ENCODE data around the gene TBPL1. TPM values are rescaled to one million over a fixed set of nuclear protein-coding genes. Genes with fewer than 3 reads are reported as not detected.

TBPL1 gene
- polyA plus RNA-seq, 1 donor (not counting 4 experiments of a cell fraction or from before 2014, with no cell fraction given) = 39.1 TPM

- Histone ChIP-seq H3K4me1 (ENCODE audit: control insufficient read depth, extremely low read depth, insufficient read depth, low read length) (no peaks in the 10 kb centered on the region), H3K27me3 (ENCODE audit: control insufficient read depth, extremely low read depth, insufficient read depth, low read length) (no peaks in the 10 kb centered on the region), H3K4me3 (ENCODE audit: control insufficient read depth in 2 of 3, extremely low read depth in 1 of 3, insufficient read depth in 2 of 3, low read depth in 1 of 3, low read length in 3 of 3) (no peak overlapping the region), H3K36me3 (ENCODE audit: control insufficient read depth in 2 of 2, extremely low read depth in 1 of 2, insufficient read depth in 2 of 2, low read length in 2 of 2) (no peaks in the 10 kb centered on the region), H2AFZ (ENCODE audit: control insufficient read depth, low read length) (no peak overlapping the region), H4K20me1 (ENCODE audit: control insufficient read depth, extremely low read depth, insufficient read depth, low read length) (no peaks in the 10 kb centered on the region), H3K79me2 (ENCODE audit: control insufficient read depth, insufficient read depth, low read length) (no peaks in the 10 kb centered on the region), H3K9me3 (ENCODE audit: control insufficient read depth, low read depth, low read length) (no peaks in the 10 kb centered on the region), H3K9ac (ENCODE audit: control insufficient read depth, extremely low read depth, insufficient read depth, low read length) (no peak overlapping the region), H3K9me1 (ENCODE audit: control insufficient read depth, extremely low read depth, insufficient read depth, low read length) (no peaks in the 10 kb centered on the region), H3K27ac (ENCODE audit: control insufficient read depth, insufficient read depth, low read length) (no peak overlapping the region), H3K4me2 (ENCODE audit: control insufficient read depth, extremely low read depth, insufficient read depth, low read depth, low read length) (no peak overlapping the region)
- TF ChIP-seq CTCF (optimal IDR thresholded peaks at IDR 0.05 in 1 of 3, IDR thresholded peaks at IDR 0.05 in 1 of 3, conservative IDR thresholded peaks at IDR 0.05 in 1 of 3; ENCODE audit: extremely low read depth in 1 of 3, insufficient read depth in 2 of 3, low read length in 3 of 3) (no peak), EZH2 (IDR thresholded peaks at IDR 0.05; ENCODE audit: low read length) (no peak)
- FAIRE-seq (no peak), DNase-seq (ENCODE audit: low read depth, low spot score) (no peak)
- dilution Hi-C loops (cut with MboI; ENCODE audit: extremely low pct_ligation_motif_present, low sequenced_read_pairs) = no loop called here
These were observed 67.0 kb downstream of the TBPL1 start for GRCh38 chr6:134020071-134020470.

GRCh38 chr6:134020543-134020942 lies 67.5 kb downstream of the TBPL1 start:
- no peak overlapping the region for H3K4me3 ChIP-seq (ENCODE audit: control insufficient read depth in 2 of 3, extremely low read depth in 1 of 3, insufficient read depth in 2 of 3, low read depth in 1 of 3, low read length in 3 of 3)
- no peak for FAIRE-seq
- no peaks in the 10 kb centered on the region for H3K9me1 ChIP-seq (ENCODE audit: control insufficient read depth, extremely low read depth, insufficient read depth, low read length)
- H3K27me3 ChIP-seq (ENCODE audit: control insufficient read depth, extremely low read depth, insufficient read depth, low read length) = no peaks in the 10 kb centered on the region
- H3K36me3 ChIP-seq (ENCODE audit: control insufficient read depth in 2 of 2, extremely low read depth in 1 of 2, insufficient read depth in 2 of 2, low read length in 2 of 2) = no peaks in the 10 kb centered on the region
- H3K4me1 ChIP-seq (ENCODE audit: control insufficient read depth, extremely low read depth, insufficient read depth, low read length) = no peaks in the 10 kb centered on the region
- no peak overlapping the region for H2AFZ ChIP-seq (ENCODE audit: control insufficient read depth, low read length)
- H3K4me2 ChIP-seq (ENCODE audit: control insufficient read depth, extremely low read depth, insufficient read depth, low read depth, low read length) = no peak overlapping the region
- dilution Hi-C loops (cut with MboI; ENCODE audit: extremely low pct_ligation_motif_present, low sequenced_read_pairs) = no loop called here
- DNase-seq (ENCODE audit: low read depth, low spot score) = no peak
- no peaks in the 10 kb centered on the region for H4K20me1 ChIP-seq (ENCODE audit: control insufficient read depth, extremely low read depth, insufficient read depth, low read length)
- no peak overlapping the region for H3K9ac ChIP-seq (ENCODE audit: control insufficient read depth, extremely low read depth, insufficient read depth, low read length)
- no peaks in the 10 kb centered on the region for H3K79me2 ChIP-seq (ENCODE audit: control insufficient read depth, insufficient read depth, low read length)
- TF ChIP-seq EZH2 (IDR thresholded peaks at IDR 0.05; ENCODE audit: low read length) (no peak), CTCF (optimal IDR thresholded peaks at IDR 0.05 in 1 of 3, IDR thresholded peaks at IDR 0.05 in 1 of 3, conservative IDR thresholded peaks at IDR 0.05 in 1 of 3; ENCODE audit: extremely low read depth in 1 of 3, insufficient read depth in 2 of 3, low read length in 3 of 3) (no peak)
- H3K27ac ChIP-seq (ENCODE audit: control insufficient read depth, insufficient read depth, low read length) = no peak overlapping the region
- H3K9me3 ChIP-seq (ENCODE audit: control insufficient read depth, low read depth, low read length) = no peaks in the 10 kb centered on the region
